Esophagus muscularis mucosa (tissue), 3 donors: ENCODE results near the gene RNF14.

Source experiments
- CTCF ChIP-seq, 3 experiments: fragments of 200-600 bp in 2 of 3; fragments of 450-650 bp in 1 of 3; sonication (generic) in 2 of 3; IDR thresholded peaks; one replicate each; pipeline ENCODE4 v1.5.1; 2017 to 2019; ENCODE audit warnings: antibody characterized with exemption in 3 of 3, mild to moderate bottlenecking in 2 of 3, moderate library complexity in 1 of 3
- POLR2A ChIP-seq: fragments of 450-650 bp; IDR thresholded peaks from one replicate; pipeline ENCODE4 v1.6.1; 2017; ENCODE audit warnings: antibody characterized with exemption, moderate library complexity, mild to moderate bottlenecking, low read depth
- POLR2AphosphoS5 ChIP-seq, 2 donors: sonication (generic); formaldehyde crosslinking; IDR thresholded peaks; one replicate each; pipeline ENCODE4 v1.6.1; 2017; ENCODE audit warnings: antibody characterized with exemption in 2 of 2

- TF ChIP-seq POLR2A (no peak), CTCF (IDR thresholded peaks at IDR 0.05) (no peak), POLR2AphosphoS5 (IDR thresholded peaks at IDR 0.05) (no peak)
Observed at GRCh38 chr5:142013734-142014521, 45.0 kb downstream of the RNF14 start.
